Activated CD4-positive, alpha-beta T cell treated with anti-CD3 and anti-CD28 coated beads, Interleukin-10, Interleukin-2, amounts not matched to agents 100 ng/mL and 50 ng/mL, durations not matched to agents 16 hours and 8 hours (primary cell): ENCODE results near the gene MTMR8.
"Not testable (repeated sequence)": the region's sequence is repeated elsewhere in the genome, so short reads cannot be mapped to it uniquely, and the experiment has no call there.

Experiments used
- DNase-seq: peaks from one replicate; pipeline ENCODE4 v3.0.0-alpha.2; 2020

MTMR8 gene

GRCh38 chrX:64394874-64395567 lies at the start of gene MTMR8:
MTMR8 (minus strand) TSS chrX:64395452; CDS start chrX:64395363, 89 bp downstream.
- DNase-seq = peak; percentile 76

GRCh38 chrX:64439551-64439950 lies 44.3 kb upstream of the MTMR8 start:
- no peak for DNase-seq

- no peak for DNase-seq
Measured at GRCh38 chrX:64437665-64438064, 42.4 kb upstream of the MTMR8 start.

- DNase-seq = no peak
Measured at GRCh38 chrX:64437218-64437617, 42.0 kb upstream of the MTMR8 start.

GRCh38 chrX:64428371-64428770 lies 33.1 kb upstream of the MTMR8 start:
- no peak for DNase-seq

- peak; percentile 36 for DNase-seq
Measured at GRCh38 chrX:64427787-64428186, 32.5 kb upstream of the MTMR8 start.

GRCh38 chrX:64427281-64427680 lies 32.0 kb upstream of the MTMR8 start:
- no peak for DNase-seq

GRCh38 chrX:64409730-64410129 lies 14.5 kb upstream of the MTMR8 start:
- DNase-seq = not testable (repeated sequence)

- DNase-seq = no peak
Measured at GRCh38 chrX:64398088-64398487, 2.8 kb upstream of the MTMR8 start.

- no peak for DNase-seq
Measured at GRCh38 chrX:64395568-64395929, 297 bp upstream of the MTMR8 start.

GRCh38 chrX:64394059-64394873 lies 986 bp downstream of the MTMR8 start:
- no peak for DNase-seq

GRCh38 chrX:64389489-64389888 lies 5.8 kb downstream of the MTMR8 start:
- no peak for DNase-seq

GRCh38 chrX:64380789-64381188 lies 14.5 kb downstream of the MTMR8 start:
- DNase-seq = not testable (repeated sequence)

- DNase-seq = no peak
Measured at GRCh38 chrX:64379924-64380323, 15.3 kb downstream of the MTMR8 start.

GRCh38 chrX:64377753-64378152 lies 17.5 kb downstream of the MTMR8 start:
- no peak for DNase-seq

GRCh38 chrX:64352081-64352480 lies 43.2 kb downstream of the MTMR8 start:
- no peak for DNase-seq

- DNase-seq = no peak
Measured at GRCh38 chrX:64350521-64350920, 44.7 kb downstream of the MTMR8 start.

GRCh38 chrX:64350047-64350446 lies 45.2 kb downstream of the MTMR8 start:
- DNase-seq = no peak

GRCh38 chrX:64342811-64343210 lies 52.4 kb downstream of the MTMR8 start:
- no peak for DNase-seq

GRCh38 chrX:64338296-64338695 lies 57.0 kb downstream of the MTMR8 start:
- DNase-seq = no peak

GRCh38 chrX:64334467-64334866 lies 60.8 kb downstream of the MTMR8 start:
- no peak for DNase-seq

GRCh38 chrX:64330284-64330683 lies 65.0 kb downstream of the MTMR8 start:
- no peak for DNase-seq

GRCh38 chrX:64321507-64321906 lies 73.7 kb downstream of the MTMR8 start:
- no peak for DNase-seq

GRCh38 chrX:64313624-64314023 lies 81.6 kb downstream of the MTMR8 start:
- no peak for DNase-seq
